Keratinocyte (primary cell): ENCODE results near the gene BRD7. TPM values are rescaled to one million over a fixed set of nuclear protein-coding genes. Genes with fewer than 3 reads are reported as not detected.

ENCODE experiments used
- DNase-seq: peaks from one replicate; pipeline ENCODE4 v3.0.0-alpha.2; 2011; ENCODE audit warnings: low read depth, missing footprints, low spot score
- FAIRE-seq: peaks from 2 replicates; lab custom pipeline; 2011; peaks lifted over from hg19 to GRCh38; lab: Jason Lieb, UNC
- H2AFZ ChIP-seq: 2 replicates; pipeline ENCODE4 v1.6.0; 2012; ENCODE audit warnings: low read length, control low read depth, inconsistent platforms; ENCODE audit not compliant: control insufficient read depth
- H3K27ac ChIP-seq: 2 replicates; pipeline ENCODE4 v1.5.1; 2011; ENCODE audit warnings: low read length; ENCODE audit not compliant: control insufficient read depth, insufficient read depth
- H3K27me3 ChIP-seq: 3 replicates; pipeline ENCODE4 v1.6.0; 2011; ENCODE audit warnings: low read length; ENCODE audit not compliant: control insufficient read depth, insufficient read depth; ENCODE audit errors: extremely low read depth
- H3K36me3 ChIP-seq, 2 experiments: 2 replicates in 1 of 2; 3 replicates in 1 of 2; pipeline ENCODE4 v1.5.1; 2011; ENCODE audit warnings: low read length in 2 of 2, mild to moderate bottlenecking in 1 of 2; ENCODE audit not compliant: control insufficient read depth in 2 of 2, insufficient read depth in 2 of 2; ENCODE audit errors: extremely low read depth in 1 of 2
- H3K4me1 ChIP-seq: 3 replicates; pipeline ENCODE4 v1.5.1; 2011; ENCODE audit warnings: low read length; ENCODE audit not compliant: control insufficient read depth, insufficient read depth; ENCODE audit errors: extremely low read depth
- H3K4me2 ChIP-seq: 3 replicates; pipeline ENCODE4 v1.6.0; 2011; ENCODE audit warnings: low read depth, low read length; ENCODE audit not compliant: control insufficient read depth, insufficient read depth; ENCODE audit errors: extremely low read depth
- H3K4me3 ChIP-seq, 3 experiments: fragments of 200-600 bp in 1 of 3; sonication (generic) in 1 of 3; 2 replicates in 2 of 3; 3 replicates in 1 of 3; pipeline ENCODE4 v1.5.1; 2011 to 2016; ENCODE audit warnings: low read length in 3 of 3, mild to moderate bottlenecking in 3 of 3, control low read depth in 2 of 3, inconsistent platforms in 1 of 3, low read depth in 1 of 3, mixed read lengths in 1 of 3, mixed run types in 1 of 3, moderate library complexity in 1 of 3; ENCODE audit not compliant: control insufficient read depth in 2 of 3, insufficient read depth in 2 of 3; ENCODE audit errors: extremely low read depth in 1 of 3
- H3K79me2 ChIP-seq: 2 replicates; pipeline ENCODE4 v1.6.0; 2012; ENCODE audit warnings: low read length; ENCODE audit not compliant: control insufficient read depth, insufficient read depth
- H3K9ac ChIP-seq: 3 replicates; pipeline ENCODE4 v1.6.0; 2011; ENCODE audit warnings: low read length; ENCODE audit not compliant: control insufficient read depth, insufficient read depth; ENCODE audit errors: extremely low read depth
- H3K9me1 ChIP-seq: 3 replicates; pipeline ENCODE4 v1.6.0; 2011; ENCODE audit warnings: low read length; ENCODE audit not compliant: control insufficient read depth, insufficient read depth; ENCODE audit errors: extremely low read depth
- H3K9me3 ChIP-seq: 2 replicates; pipeline ENCODE4 v1.5.1; 2012; ENCODE audit warnings: low read depth, low read length; ENCODE audit not compliant: control insufficient read depth
- H4K20me1 ChIP-seq: 3 replicates; pipeline ENCODE4 v1.6.0; 2011; ENCODE audit warnings: low read length; ENCODE audit not compliant: control insufficient read depth, insufficient read depth; ENCODE audit errors: extremely low read depth
- EZH2 ChIP-seq: IDR thresholded peaks from one replicate; pipeline ENCODE4 v1.6.1; 2012; ENCODE audit warnings: inconsistent platforms, mild to moderate bottlenecking, low read length, moderate library complexity
- dilution Hi-C: fragments of 300-500 bp; cut with MboI; formaldehyde crosslinking; loops from one replicate; pipeline ENCODE4 v1.7.0; 2020; ENCODE audit warnings: low sequenced_read_pairs; ENCODE audit not compliant: extremely low pct_ligation_motif_present
- polyA plus RNA-seq, 5 experiments: library from polyadenylated mRNA; depleted of rRNA in 3 of 5; stranded (reverse) in 3 of 5; stranded (forward) in 1 of 5; unstranded in 1 of 5; fragments of >200 nt; gene quantifications; 1 replicate in 1 of 5; 2 replicates in 3 of 5; 3 replicates in 1 of 5; pipeline versions ENCODE4 v1.2.1 to v1.2.3, GENCODE V29; 2011 to 2012; ENCODE audit warnings: missing spikeins in 2 of 5, low read depth in 1 of 5, low replicate concordance in 1 of 5
- TF ChIP-seq, protein P1 (sequence below), 3 experiments: IDR thresholded peaks in 1 of 3; conservative IDR thresholded peaks in 1 of 3; optimal IDR thresholded peaks in 1 of 3; 2 replicates in 2 of 3; 3 replicates in 1 of 3; pipeline versions ENCODE3 to v1.5.1; 2011; ENCODE audit warnings: low read length in 3 of 3, mild to moderate bottlenecking in 3 of 3, moderate library complexity in 2 of 3, control low read depth in 1 of 3, inconsistent platforms in 1 of 3; ENCODE audit not compliant: insufficient read depth in 2 of 3; ENCODE audit errors: extremely low read depth in 1 of 3

The BRD7 gene
- polyA plus RNA-seq, 1 donor (not counting 4 experiments of a cell fraction or from before 2014, with no cell fraction given), result 66.6 TPM

DNA sequence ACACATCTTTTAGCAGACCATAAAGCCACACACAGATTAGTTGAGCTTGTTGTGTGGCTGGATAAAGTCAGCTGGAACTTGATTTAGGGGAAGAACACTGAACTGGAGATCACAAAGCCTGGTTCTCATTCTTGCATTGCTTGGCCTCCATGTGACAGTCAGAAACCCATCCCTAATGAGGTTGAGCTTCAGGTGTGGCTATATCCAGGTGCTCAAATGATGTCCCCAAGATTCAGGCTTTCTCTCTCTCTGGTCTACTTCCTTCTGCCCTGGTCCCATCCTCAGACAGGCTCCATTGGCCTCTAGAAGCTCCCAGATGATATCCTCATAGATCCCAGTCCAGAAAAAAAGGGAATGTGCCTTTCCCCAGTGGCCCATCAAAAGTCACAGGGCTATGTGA lies 9.6 kb upstream of the BRD7 start:
- dilution Hi-C loops, result no loop called here
- DNase-seq, result no peak
- Histone ChIP-seq H3K9me3 (no peaks in the 10 kb centered on the region), H3K79me2 (no peaks in the 10 kb centered on the region), H3K27me3 (no peaks in the 10 kb centered on the region), H3K4me3 (no peak overlapping the region), H3K9me1 (no peaks in the 10 kb centered on the region), H3K4me2 (no peak overlapping the region), H2AFZ (no peak overlapping the region), H3K27ac (no peak overlapping the region), H4K20me1 (no peaks in the 10 kb centered on the region), H3K9ac (no peak overlapping the region), H3K36me3 (no peaks in the 10 kb centered on the region), H3K4me1 (no peaks in the 10 kb centered on the region)
- TF ChIP-seq, protein P1, sequence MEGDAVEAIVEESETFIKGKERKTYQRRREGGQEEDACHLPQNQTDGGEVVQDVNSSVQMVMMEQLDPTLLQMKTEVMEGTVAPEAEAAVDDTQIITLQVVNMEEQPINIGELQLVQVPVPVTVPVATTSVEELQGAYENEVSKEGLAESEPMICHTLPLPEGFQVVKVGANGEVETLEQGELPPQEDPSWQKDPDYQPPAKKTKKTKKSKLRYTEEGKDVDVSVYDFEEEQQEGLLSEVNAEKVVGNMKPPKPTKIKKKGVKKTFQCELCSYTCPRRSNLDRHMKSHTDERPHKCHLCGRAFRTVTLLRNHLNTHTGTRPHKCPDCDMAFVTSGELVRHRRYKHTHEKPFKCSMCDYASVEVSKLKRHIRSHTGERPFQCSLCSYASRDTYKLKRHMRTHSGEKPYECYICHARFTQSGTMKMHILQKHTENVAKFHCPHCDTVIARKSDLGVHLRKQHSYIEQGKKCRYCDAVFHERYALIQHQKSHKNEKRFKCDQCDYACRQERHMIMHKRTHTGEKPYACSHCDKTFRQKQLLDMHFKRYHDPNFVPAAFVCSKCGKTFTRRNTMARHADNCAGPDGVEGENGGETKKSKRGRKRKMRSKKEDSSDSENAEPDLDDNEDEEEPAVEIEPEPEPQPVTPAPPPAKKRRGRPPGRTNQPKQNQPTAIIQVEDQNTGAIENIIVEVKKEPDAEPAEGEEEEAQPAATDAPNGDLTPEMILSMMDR (optimal IDR thresholded peaks at IDR 0.05 in 1 of 3, IDR thresholded peaks at IDR 0.05 in 1 of 3, conservative IDR thresholded peaks at IDR 0.05 in 1 of 3; ENCODE audit: extremely low read depth in 1 of 3, insufficient read depth in 2 of 3, low read length in 3 of 3), result no peak
- no peak for TF ChIP-seq EZH2
- no peak for FAIRE-seq

GRCh38 chr16:50377001-50377400 lies 8.2 kb upstream of the BRD7 start:
- no peaks in the 10 kb centered on the region for H3K9me3 ChIP-seq
- no peak overlapping the region for H3K27ac ChIP-seq
- FAIRE-seq (no peak), DNase-seq (no peak)
- H3K79me2 ChIP-seq, result no peaks in the 10 kb centered on the region
- no peaks in the 10 kb centered on the region for H4K20me1 ChIP-seq
- H3K9me1 ChIP-seq, result no peaks in the 10 kb centered on the region
- no peak overlapping the region for H3K9ac ChIP-seq
- TF ChIP-seq EZH2, result no peak
- TF ChIP-seq, protein P1 (optimal IDR thresholded peaks at IDR 0.05 in 1 of 3, IDR thresholded peaks at IDR 0.05 in 1 of 3, conservative IDR thresholded peaks at IDR 0.05 in 1 of 3; ENCODE audit: extremely low read depth in 1 of 3, insufficient read depth in 2 of 3, low read length in 3 of 3), result no peak
- no peak overlapping the region for H2AFZ ChIP-seq
- dilution Hi-C loops, result no loop called here
- no peaks in the 10 kb centered on the region for H3K27me3 ChIP-seq
- no peak overlapping the region for H3K4me3 ChIP-seq
- no peaks in the 10 kb centered on the region for H3K4me1 ChIP-seq
- H3K36me3 ChIP-seq, result no peaks in the 10 kb centered on the region
- H3K4me2 ChIP-seq, result no peak overlapping the region
